PC-3 (cell line): ENCODE measurements around the gene EYS. TPM values are rescaled to one million over a fixed set of nuclear protein-coding genes. Genes with fewer than 3 reads are reported as not detected.
A peak's percentile ranks its signal among the peaks of the same experiment; 100 is the strongest.

Experiments
- ATAC-seq: fragments of 200-7000 bp; cut with Tn5 transposase; 2 replicates; pipeline ENCODE4 v1.9.1; 2020; ENCODE audit warnings: mild to moderate bottlenecking, moderate library complexity
- BruUV-seq: library from RNA; stranded (reverse); fragments of 400-500 nt; replicated peaks from 2 replicates; lab custom pipeline; 2021; lab: Mats Ljungman, UMichigan
- CTCF ChIA-PET: fragments of 300-600 bp; sonication (Branson Sonifier 250); formaldehyde crosslinking; loops from one replicate; lab custom pipeline; 2022; ENCODE audit warnings: antibody characterized with exemption; lab: Charles Lee
- POLR2A ChIA-PET: fragments of 300-600 bp; sonication (Branson Sonifier 250); formaldehyde crosslinking; loops from one replicate; lab custom pipeline; 2022; ENCODE audit warnings: antibody characterized with exemption; ENCODE audit not compliant: unreplicated experiment; lab: Charles Lee
- DNase-seq: peaks from one replicate; pipeline ENCODE4 v3.0.0-alpha.2; 2015
- H2AFZ ChIP-seq: fragments of 300-600 bp; sonication (generic); 2 replicates; pipeline ENCODE4 v1.6.0; 2016; ENCODE audit warnings: antibody characterized with exemption, low read length
- H3F3A ChIP-seq: fragments of 300-600 bp; sonication (generic); one replicate; pipeline ENCODE4 v1.6.0; 2017; ENCODE audit warnings: antibody characterized with exemption, low read length, control low read depth, mild to moderate bottlenecking; ENCODE audit not compliant: unreplicated experiment
- H3K27ac ChIP-seq: fragments of 300-600 bp; sonication (generic); 2 replicates; pipeline ENCODE4 v1.5.1; 2016; ENCODE audit warnings: mild to moderate bottlenecking, low read length
- H3K27me3 ChIP-seq: fragments of 300-600 bp; sonication (generic); 2 replicates; pipeline ENCODE4 v1.6.1; 2016; ENCODE audit warnings: low read length, mixed read lengths
- H3K36me3 ChIP-seq: fragments of 300-600 bp; sonication (generic); 2 replicates; pipeline ENCODE4 v1.6.1; 2016; ENCODE audit warnings: low read depth, mixed run types, low read length, mixed read lengths
- H3K4me1 ChIP-seq: fragments of 300-600 bp; sonication (generic); 2 replicates; pipeline ENCODE4 v1.5.1; 2016; ENCODE audit warnings: low read length; ENCODE audit not compliant: insufficient read depth
- H3K4me2 ChIP-seq: fragments of 300-600 bp; sonication (generic); 2 replicates; pipeline ENCODE4 v1.6.0; 2016; ENCODE audit warnings: low read length
- H3K4me3 ChIP-seq: fragments of 300-600 bp; sonication (generic); 2 replicates; pipeline ENCODE4 v1.5.1; 2016; ENCODE audit warnings: mild to moderate bottlenecking, low read length, mixed read lengths
- H3K79me2 ChIP-seq: fragments of 300-600 bp; sonication (generic); 2 replicates; pipeline ENCODE4 v1.6.1; 2017; ENCODE audit warnings: low read length, mixed read lengths
- H3K9ac ChIP-seq: fragments of 300-600 bp; sonication (generic); 2 replicates; pipeline ENCODE4 v1.6.0; 2016; ENCODE audit warnings: mild to moderate bottlenecking, low read length
- H3K9me2 ChIP-seq: fragments of 300-600 bp; sonication (generic); replicated peaks from 2 replicates; pipeline ENCODE4 v1.6.1; 2016; ENCODE audit warnings: mixed run types, low read length, mixed read lengths
- H3K9me3 ChIP-seq: fragments of 300-600 bp; sonication (generic); 2 replicates; pipeline ENCODE4 v1.6.1; 2016; ENCODE audit warnings: low read length, mixed read lengths
- H4K20me1 ChIP-seq: fragments of 300-600 bp; sonication (generic); 2 replicates; pipeline ENCODE4 v1.6.1; 2016; ENCODE audit warnings: low read length, mixed read lengths
- CTCF ChIP-seq: fragments of 300-600 bp; sonication (generic); conservative IDR thresholded peaks from 2 replicates; pipeline ENCODE4 v1.5.1; 2017; ENCODE audit warnings: antibody characterized with exemption, low read depth, mild to moderate bottlenecking, low read length
- EZH2 ChIP-seq: fragments of 300-600 bp; sonication (generic); IDR thresholded peaks from one replicate; pipeline ENCODE4 v1.6.1; 2017; ENCODE audit warnings: antibody characterized with exemption, mild to moderate bottlenecking, low read length; ENCODE audit not compliant: unreplicated experiment
- EZH2phosphoT487 ChIP-seq: fragments of 300-600 bp; sonication (generic); IDR thresholded peaks from 2 replicates; pipeline ENCODE4 v1.6.1; 2018; ENCODE audit warnings: mild to moderate bottlenecking, antibody characterized with exemption, low read length, borderline replicate concordance
- intact Hi-C: fragments of 100-400 bp; cut with micrococcal nuclease; formaldehyde crosslinking; loops from 2 replicates; pipeline ENCODE4 v1.9.0; 2023
- total RNA-seq: library from RNA; depleted of rRNA; stranded (reverse); fragments of >200 nt; gene quantifications from 2 replicates; pipeline ENCODE4 v1.2.3, GENCODE V29; 2014

The EYS gene
- total RNA-seq, 1 experiment from 2014 or later = 0.07 TPM

DNA sequence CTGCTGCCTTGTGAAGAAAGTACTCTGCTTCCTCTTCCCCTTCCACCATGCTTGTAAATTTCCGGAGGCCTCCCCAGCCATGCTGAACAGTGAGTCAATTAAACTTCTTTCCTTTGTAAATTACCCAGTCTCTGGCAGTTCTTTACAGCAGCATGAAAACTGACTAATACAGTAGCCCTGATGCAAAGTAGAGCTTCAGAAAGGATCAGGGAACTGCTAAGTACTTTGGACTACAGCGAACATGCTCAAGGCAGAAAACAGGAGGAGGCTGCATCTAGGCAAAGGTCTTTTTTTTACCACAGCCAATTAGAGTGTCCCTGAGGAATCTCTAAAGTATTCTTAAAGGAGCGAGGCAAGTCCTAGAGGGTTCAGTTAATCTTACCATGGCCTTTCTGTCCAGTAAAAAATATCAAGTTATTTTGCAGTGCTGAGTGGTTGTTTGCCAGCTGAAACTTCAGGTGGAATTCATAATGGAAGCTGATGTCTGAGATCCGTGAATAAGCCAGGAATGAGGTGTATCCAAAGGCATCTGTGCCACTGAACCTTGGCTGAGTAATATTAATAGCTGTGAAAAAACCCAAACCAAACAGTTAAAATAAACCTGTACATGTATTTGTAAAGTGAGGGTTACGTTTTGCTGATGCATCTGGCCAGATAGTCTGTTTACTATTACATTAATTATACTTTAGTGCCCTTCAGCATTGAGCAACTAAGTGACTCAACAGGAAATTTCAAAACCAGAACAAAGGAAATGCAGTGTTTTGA, 1901.0 kb downstream of the EYS start:
- CTCF ChIA-PET = no interaction called here
- peaks cover 9% of the 10 kb centered on the region for H3F3A ChIP-seq
- POLR2A ChIA-PET = interaction anchor here (0.6 to 1.0 kb wide), 3 partner anchors 57 to 1185 kb away, joined by 3 to 4 read pairs (median 4); no protein-coding TSS in a partner anchor
- no peaks in the 10 kb centered on the region for H3K27me3 ChIP-seq
- H3K4me1 ChIP-seq = peaks cover 51% of the 10 kb centered on the region
- peak; percentile 69 for ATAC-seq
- H3K4me3 ChIP-seq = peak overlapping the region; percentile 46
- peak overlapping the region; percentile 95 for H3K9ac ChIP-seq
- TF ChIP-seq EZH2phosphoT487 (no peak), CTCF (no peak), EZH2 (no peak)
- intact Hi-C loops = loop anchor here (1.0 to 5.0 kb wide), 2 partner anchors 57 to 486 kb away; no protein-coding TSS in a partner anchor
- H3K4me2 ChIP-seq = peak overlapping the region; percentile 77
- H2AFZ ChIP-seq = no peak overlapping the region
- H3K9me2 ChIP-seq = no peaks in the 10 kb centered on the region
- peak; percentile 92 for DNase-seq
- H3K79me2 ChIP-seq = no peaks in the 10 kb centered on the region
- H3K9me3 ChIP-seq = no peaks in the 10 kb centered on the region
- H3K36me3 ChIP-seq = no peaks in the 10 kb centered on the region; the same call in 1 of the 2 replicates
- BruUV-seq = TSS peak; percentile 88
- H4K20me1 ChIP-seq = no peaks in the 10 kb centered on the region
- H3K27ac ChIP-seq = peak overlapping the region; percentile 100

DNA sequence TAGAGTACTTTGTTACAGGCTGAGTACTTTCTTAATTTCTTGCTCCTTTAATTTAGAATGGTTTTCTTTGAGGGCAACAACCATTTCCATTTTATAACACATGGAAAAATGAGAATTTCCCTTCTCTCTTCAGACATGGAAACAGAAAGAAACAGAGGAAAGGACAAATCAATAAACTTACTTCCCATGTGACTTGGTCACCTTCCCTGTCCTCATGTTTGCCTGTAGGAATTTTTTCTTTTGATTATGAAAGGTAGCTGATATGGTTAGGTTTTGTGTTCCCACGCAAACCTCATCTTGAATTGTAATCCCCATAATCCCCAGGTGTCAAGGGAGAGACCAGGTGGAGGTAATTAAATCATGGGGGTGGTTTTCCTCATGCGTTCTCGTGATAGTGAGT, 1901.7 kb downstream of the EYS start:
- H3K4me3 ChIP-seq = peak overlapping the region; percentile 46; the same call in 1 of the 2 replicates
- peak overlapping the region; percentile 100 for H3K27ac ChIP-seq
- H3K79me2 ChIP-seq = no peaks in the 10 kb centered on the region
- ATAC-seq (no peak), DNase-seq (no peak)
- CTCF ChIA-PET = no interaction called here
- H2AFZ ChIP-seq = no peak overlapping the region
- peaks cover 9% of the 10 kb centered on the region for H3F3A ChIP-seq
- intact Hi-C loops = loop anchor here (5.0 kb wide), 1 partner anchor 487 kb away; no protein-coding TSS in a partner anchor
- no peak for TF ChIP-seq EZH2
- no peak for TF ChIP-seq EZH2phosphoT487
- no peaks in the 10 kb centered on the region for H3K9me3 ChIP-seq
- POLR2A ChIA-PET = no interaction called here
- BruUV-seq = no TSS peak
- peaks cover 51% of the 10 kb centered on the region for H3K4me1 ChIP-seq
- H3K36me3 ChIP-seq = no peaks in the 10 kb centered on the region; the same call in 1 of the 2 replicates
- H4K20me1 ChIP-seq = no peaks in the 10 kb centered on the region
- peak overlapping the region; percentile 95 for H3K9ac ChIP-seq
- H3K9me2 ChIP-seq = no peaks in the 10 kb centered on the region
- no peaks in the 10 kb centered on the region for H3K27me3 ChIP-seq
- H3K4me2 ChIP-seq = peak overlapping the region; percentile 76

DNA sequence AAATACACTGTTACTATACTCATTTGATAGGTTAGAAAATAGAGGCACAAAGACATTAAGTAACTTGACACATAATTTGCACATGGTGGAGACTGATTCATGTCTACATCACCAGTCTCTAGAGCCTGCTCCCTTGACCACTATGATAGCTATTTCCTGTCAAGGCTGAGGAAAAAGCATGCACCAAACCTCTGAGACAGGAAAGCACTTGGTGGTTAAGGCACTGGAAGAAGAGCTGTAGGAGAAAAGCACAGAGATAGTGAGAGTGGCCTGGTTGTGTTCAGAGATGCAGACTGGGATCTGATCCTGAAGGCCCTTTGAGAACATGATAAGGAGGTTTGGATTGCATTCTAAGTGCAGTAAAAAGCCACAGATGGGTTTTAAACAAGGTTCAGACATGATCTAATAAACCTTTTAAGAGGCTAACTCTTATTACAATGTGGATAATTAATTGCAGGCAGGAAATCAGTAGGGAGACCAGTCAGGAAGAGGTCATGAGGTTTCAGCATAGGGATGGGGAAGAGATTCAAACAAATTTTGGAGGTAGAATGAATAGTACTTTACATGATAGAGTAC, 1902.6 kb downstream of the EYS start:
- H3K4me2 ChIP-seq = peak overlapping the region; percentile 76
- no peaks in the 10 kb centered on the region for H3K9me3 ChIP-seq
- H3K4me1 ChIP-seq = peaks cover 51% of the 10 kb centered on the region
- ATAC-seq = peak; percentile 49
- H3K36me3 ChIP-seq = no peaks in the 10 kb centered on the region; the same call in 1 of the 2 replicates
- H3F3A ChIP-seq = peaks cover 9% of the 10 kb centered on the region
- H3K79me2 ChIP-seq = no peaks in the 10 kb centered on the region
- ChIA-PET POLR2A (interaction anchor here (0.9 kb wide), 1 partner anchor 74 kb away, joined by 3 read pairs; no protein-coding TSS in a partner anchor), CTCF (interaction anchor here (0.6 to 1.1 kb wide), 4 partner anchors 41 to 452 kb away, joined by 3 to 7 read pairs (median 4); no protein-coding TSS in a partner anchor)
- TSS peak; percentile 1 for BruUV-seq
- H3K27me3 ChIP-seq = no peaks in the 10 kb centered on the region
- intact Hi-C loops = loop anchor here (5.0 kb wide), 1 partner anchor 42 kb away; no protein-coding TSS in a partner anchor
- no peaks in the 10 kb centered on the region for H3K9me2 ChIP-seq
- H3K9ac ChIP-seq = peak overlapping the region; percentile 95
- peak; percentile 88 for DNase-seq
- no peaks in the 10 kb centered on the region for H4K20me1 ChIP-seq
- no peak overlapping the region for H2AFZ ChIP-seq
- H3K4me3 ChIP-seq = no peak overlapping the region; the same call in 1 of the 2 replicates
- TF ChIP-seq EZH2phosphoT487 = no peak
- TF ChIP-seq CTCF = no peak
- no peak for TF ChIP-seq EZH2
- H3K27ac ChIP-seq = peak overlapping the region; percentile 100
